H9 (cell line): ENCODE results near the gene SLC6A3. TPM values are rescaled to one million over a fixed set of nuclear protein-coding genes. Genes with fewer than 3 reads are reported as not detected.

Experiments used
- DNase-seq: peaks from one replicate; pipeline ENCODE4 v3.0.0-alpha.2; 2017
- H2AFZ ChIP-seq: one replicate; pipeline ENCODE4 v1.6.1; 2013; ENCODE audit warnings: mild to moderate bottlenecking, low read length, control low read depth, moderate library complexity
- H2AK5ac ChIP-seq: 2 replicates; pipeline ENCODE4 v1.6.1; 2013; ENCODE audit warnings: low read length, control low read depth, mixed read lengths; ENCODE audit not compliant: insufficient read length
- H2BK120ac ChIP-seq: one replicate; pipeline ENCODE4 v1.6.1; 2013; ENCODE audit warnings: low read depth, mild to moderate bottlenecking, low read length, control low read depth, inconsistent platforms; ENCODE audit not compliant: poor library complexity, severe bottlenecking
- H2BK12ac ChIP-seq: 2 replicates; pipeline ENCODE4 v1.6.1; 2013; ENCODE audit warnings: low read length, control low read depth, mixed read lengths, low read depth; ENCODE audit not compliant: insufficient read length
- H2BK15ac ChIP-seq: 2 replicates; pipeline ENCODE4 v1.6.1; 2013; ENCODE audit warnings: low read depth, low read length, control low read depth
- H2BK20ac ChIP-seq: one replicate; pipeline ENCODE4 v1.6.1; 2013; ENCODE audit warnings: low read depth, mild to moderate bottlenecking, low read length, control low read depth, inconsistent platforms; ENCODE audit not compliant: poor library complexity, severe bottlenecking
- H2BK5ac ChIP-seq: 2 replicates; pipeline ENCODE4 v1.6.1; 2013; ENCODE audit warnings: low read length, control low read depth, mixed read lengths; ENCODE audit not compliant: insufficient read length
- H3K14ac ChIP-seq: 2 replicates; pipeline ENCODE4 v1.6.1; 2013; ENCODE audit warnings: low read length, control low read depth; ENCODE audit not compliant: insufficient read depth
- H3K18ac ChIP-seq: 2 replicates; pipeline ENCODE4 v1.6.1; 2013; ENCODE audit warnings: low read depth, mild to moderate bottlenecking, mixed read lengths, low read length, control low read depth; ENCODE audit not compliant: insufficient read length
- H3K23ac ChIP-seq: 2 replicates; pipeline ENCODE4 v1.6.1; 2013; ENCODE audit warnings: low read length, control low read depth, mixed read lengths, low read depth; ENCODE audit not compliant: insufficient read length
- H3K23me2 ChIP-seq: 2 replicates; pipeline ENCODE4 v1.6.1; 2013; ENCODE audit warnings: low read depth, mild to moderate bottlenecking, mixed read lengths, low read length, control low read depth; ENCODE audit not compliant: insufficient read length, poor library complexity, severe bottlenecking
- H3K27ac ChIP-seq: 2 replicates; pipeline ENCODE4 v1.5.1; 2013; ENCODE audit warnings: low read length, control low read depth, mixed read lengths, low read depth; ENCODE audit not compliant: insufficient read length
- H3K27me3 ChIP-seq: 2 replicates; pipeline ENCODE4 v1.6.1; 2013; ENCODE audit warnings: low read length, control low read depth, inconsistent platforms; ENCODE audit not compliant: insufficient read depth
- H3K4ac ChIP-seq: 2 replicates; pipeline ENCODE4 v1.6.1; 2013; ENCODE audit warnings: low read depth, mild to moderate bottlenecking, control low read depth, inconsistent platforms, low read length, moderate library complexity
- H3K4me1 ChIP-seq: 2 replicates; pipeline ENCODE4 v1.6.1; 2013; ENCODE audit warnings: low read length, control low read depth, inconsistent platforms; ENCODE audit not compliant: insufficient read depth
- H3K4me2 ChIP-seq: 2 replicates; pipeline ENCODE4 v1.6.1; 2013; ENCODE audit warnings: low read length, control low read depth, mixed read lengths; ENCODE audit not compliant: insufficient read length, insufficient read depth
- H3K56ac ChIP-seq: 2 replicates; pipeline ENCODE4 v1.6.1; 2013; ENCODE audit warnings: low read depth, mild to moderate bottlenecking, mixed read lengths, low read length, control low read depth; ENCODE audit not compliant: insufficient read length
- H3K79me1 ChIP-seq: 2 replicates; pipeline ENCODE4 v1.6.1; 2013; ENCODE audit warnings: low read depth, mild to moderate bottlenecking, moderate library complexity, low read length, control low read depth, inconsistent platforms; ENCODE audit not compliant: insufficient read depth, poor library complexity, severe bottlenecking
- H3K79me2 ChIP-seq: 2 replicates; pipeline ENCODE4 v1.6.1; 2013; ENCODE audit warnings: low read length, control low read depth, inconsistent platforms; ENCODE audit not compliant: insufficient read depth
- H3K9ac ChIP-seq: 2 replicates; pipeline ENCODE4 v1.6.1; 2013; ENCODE audit warnings: low read length, control low read depth, mixed read lengths; ENCODE audit not compliant: insufficient read length; ENCODE audit errors: extremely low read depth
- H3K9me3 ChIP-seq: one replicate; pipeline ENCODE4 v1.6.1; 2013; ENCODE audit warnings: low read depth, low read length, inconsistent platforms; ENCODE audit not compliant: control insufficient read depth
- H3T11ph ChIP-seq: one replicate; pipeline ENCODE4 v1.6.1; 2013; ENCODE audit warnings: mild to moderate bottlenecking, low read length, control low read depth, inconsistent platforms
- H4K20me1 ChIP-seq: one replicate; pipeline ENCODE4 v1.6.1; 2013; ENCODE audit not compliant: control insufficient read depth, insufficient read length, insufficient read depth
- H4K5ac ChIP-seq: 2 replicates; pipeline ENCODE4 v1.6.1; 2013; ENCODE audit warnings: low read depth, mild to moderate bottlenecking, mixed read lengths, low read length, control low read depth; ENCODE audit not compliant: insufficient read length
- H4K8ac ChIP-seq: replicated peaks from 2 replicates; pipeline ENCODE4 v1.6.1; 2013; ENCODE audit warnings: low read length, control low read depth, mixed read lengths, low read depth; ENCODE audit not compliant: insufficient read length
- H4K91ac ChIP-seq: 2 replicates; pipeline ENCODE4 v1.6.1; 2013; ENCODE audit warnings: low read depth, mild to moderate bottlenecking, moderate library complexity, mixed read lengths, low read length, control low read depth; ENCODE audit not compliant: insufficient read length
- H3K27ac Mint-ChIP-seq, 3 experiments: 2 replicates in 2 of 3; 3 replicates in 1 of 3; pipeline ENCODE4 v1.8.0; 2020 to 2021; ENCODE audit warnings: mixed read lengths in 3 of 3, mild to moderate bottlenecking in 1 of 3, moderate library complexity in 1 of 3
- H3K27me3 Mint-ChIP-seq: 2 replicates; pipeline ENCODE4 v1.8.0; 2021; ENCODE audit warnings: low read depth, mild to moderate bottlenecking, moderate library complexity, mixed read lengths
- H3K36me3 Mint-ChIP-seq, 3 experiments: 2 replicates in 2 of 3; 3 replicates in 1 of 3; pipeline ENCODE4 v1.8.0; 2020 to 2021; ENCODE audit warnings: low read depth in 3 of 3, mixed read lengths in 3 of 3; ENCODE audit not compliant: insufficient read depth in 1 of 3
- H3K4me1 Mint-ChIP-seq, 2 experiments: 2 replicates each; pipeline ENCODE4 v1.8.0; 2020; ENCODE audit warnings: mixed read lengths in 2 of 2
- H3K4me3 Mint-ChIP-seq, 2 experiments: 2 replicates in 1 of 2; 3 replicates in 1 of 2; pipeline ENCODE4 v1.8.0; 2020 to 2021; ENCODE audit warnings: mild to moderate bottlenecking in 2 of 2, mixed read lengths in 2 of 2, moderate library complexity in 1 of 2
- H3K9me3 Mint-ChIP-seq, 2 experiments: 2 replicates in 1 of 2; 3 replicates in 1 of 2; pipeline ENCODE4 v1.8.0; 2020; ENCODE audit warnings: mild to moderate bottlenecking in 2 of 2, mixed read lengths in 2 of 2, moderate library complexity in 1 of 2
- WGBS: extraction: QIAGEN DNeasy Blood & Tissue Kit; methylation state at CpG from one replicate; pipeline ENCODE4 v1.1.7; 2013; ENCODE audit warnings: missing lambda C conversion rate, low lambda C conversion rate, mixed read lengths; ENCODE audit not compliant: insufficient read length; ENCODE audit errors: extremely low coverage; 5-methylcytosine and 5-hydroxymethylcytosine counted together
- total RNA-seq: library from RNA; stranded (reverse); gene quantifications from 2 replicates; pipeline ENCODE4 v1.2.1, GENCODE V29; 2021
- TF ChIP-seq, protein P1 (sequence below): fragments of 200-600 bp; sonication (generic); conservative IDR thresholded peaks from 3 replicates; pipeline ENCODE4 v1.8.0; 2021; ENCODE audit warnings: antibody characterized with exemption, mild to moderate bottlenecking

The SLC6A3 gene
- total RNA-seq, 1 experiment from 2014 or later = 0.61 TPM

DNA sequence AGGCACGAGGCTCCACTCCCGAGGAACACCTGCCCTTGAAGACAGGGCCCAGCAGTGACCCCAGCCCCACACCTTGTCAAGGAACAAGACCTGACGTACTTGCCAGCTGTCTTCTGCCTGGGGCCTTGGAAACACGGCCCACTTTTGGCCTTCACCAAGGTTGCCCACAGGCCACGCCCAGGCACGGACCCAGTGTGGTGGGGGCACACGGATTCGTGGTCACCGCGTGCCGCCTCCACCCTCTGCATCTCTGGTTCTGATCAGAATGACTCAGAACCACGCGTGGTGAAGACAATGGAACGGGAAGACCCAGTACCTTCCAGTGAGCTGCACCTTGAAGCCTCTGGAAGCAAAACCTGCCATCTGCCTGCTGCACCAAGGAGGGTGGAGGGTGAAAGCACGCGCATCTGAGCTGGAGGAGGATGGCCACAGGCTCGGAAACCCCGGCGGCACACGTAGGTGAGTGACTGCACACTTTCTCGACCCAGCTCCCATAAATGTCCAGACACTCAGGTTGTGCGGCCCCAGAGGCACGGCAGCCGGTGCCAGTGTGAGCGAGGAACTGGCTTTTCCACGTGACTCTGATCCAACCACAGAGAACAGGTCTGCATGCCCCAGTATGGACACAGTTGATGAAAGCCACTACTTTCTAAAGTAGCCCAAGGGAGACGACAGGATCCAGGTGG is 42.0 kb upstream of the SLC6A3 start:
- H3K4me1 Mint-ChIP-seq = no peaks in the 10 kb centered on the region

More for the DNA sequence above, 42.0 kb upstream of the SLC6A3 start:
- H3K9me3 ChIP-seq = no peaks in the 10 kb centered on the region
- no CpG with 5 or more reads among the region's 27 CpGs for WGBS
- no peak for DNase-seq
- Mint-ChIP-seq H3K27me3 (no peaks in the 10 kb centered on the region), H3K27ac (no peak overlapping the region), H3K9me3 (no peaks in the 10 kb centered on the region), H3K4me3 (no peak overlapping the region), H3K36me3 (peaks cover 33 to 82% (median 80%) of the 10 kb centered on the region in 3 experiments; a peak in 6 of 7 replicates)
- H3K27ac ChIP-seq = no peak overlapping the region
- no peak overlapping the region for H4K5ac ChIP-seq
- no peaks in the 10 kb centered on the region for H3K79me1 ChIP-seq
- no peak overlapping the region for H2AFZ ChIP-seq
- no peak overlapping the region for H3K56ac ChIP-seq
- H3K23ac ChIP-seq = no peak overlapping the region
- H3K27me3 ChIP-seq = no peaks in the 10 kb centered on the region
- no peaks in the 10 kb centered on the region for H3K79me2 ChIP-seq
- no peaks in the 10 kb centered on the region for H3K4me1 ChIP-seq
- no peak overlapping the region for H3K4me2 ChIP-seq
- TF ChIP-seq, protein P1, sequence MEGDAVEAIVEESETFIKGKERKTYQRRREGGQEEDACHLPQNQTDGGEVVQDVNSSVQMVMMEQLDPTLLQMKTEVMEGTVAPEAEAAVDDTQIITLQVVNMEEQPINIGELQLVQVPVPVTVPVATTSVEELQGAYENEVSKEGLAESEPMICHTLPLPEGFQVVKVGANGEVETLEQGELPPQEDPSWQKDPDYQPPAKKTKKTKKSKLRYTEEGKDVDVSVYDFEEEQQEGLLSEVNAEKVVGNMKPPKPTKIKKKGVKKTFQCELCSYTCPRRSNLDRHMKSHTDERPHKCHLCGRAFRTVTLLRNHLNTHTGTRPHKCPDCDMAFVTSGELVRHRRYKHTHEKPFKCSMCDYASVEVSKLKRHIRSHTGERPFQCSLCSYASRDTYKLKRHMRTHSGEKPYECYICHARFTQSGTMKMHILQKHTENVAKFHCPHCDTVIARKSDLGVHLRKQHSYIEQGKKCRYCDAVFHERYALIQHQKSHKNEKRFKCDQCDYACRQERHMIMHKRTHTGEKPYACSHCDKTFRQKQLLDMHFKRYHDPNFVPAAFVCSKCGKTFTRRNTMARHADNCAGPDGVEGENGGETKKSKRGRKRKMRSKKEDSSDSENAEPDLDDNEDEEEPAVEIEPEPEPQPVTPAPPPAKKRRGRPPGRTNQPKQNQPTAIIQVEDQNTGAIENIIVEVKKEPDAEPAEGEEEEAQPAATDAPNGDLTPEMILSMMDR = no peak
- no peak overlapping the region for H2BK15ac ChIP-seq
- no peak overlapping the region for H4K8ac ChIP-seq
- no peak overlapping the region for H3K9ac ChIP-seq
- H2AK5ac ChIP-seq = no peak overlapping the region
- no peak overlapping the region for H3K4ac ChIP-seq
- no peak overlapping the region for H2BK5ac ChIP-seq
- H2BK12ac ChIP-seq = no peak overlapping the region
- H4K20me1 ChIP-seq = peaks cover 2% of the 10 kb centered on the region
- no peak overlapping the region for H2BK20ac ChIP-seq
- no peaks in the 10 kb centered on the region for H3K23me2 ChIP-seq
- H4K91ac ChIP-seq = no peak overlapping the region
- no peak overlapping the region for H3K14ac ChIP-seq
- no peak overlapping the region for H2BK120ac ChIP-seq
- H3T11ph ChIP-seq = no peak overlapping the region
- H3K18ac ChIP-seq = no peak overlapping the region
